DND-41 (cell line): ENCODE results near the gene SPNS2.

Source experiments
- ATAC-seq: fragments of 200-7000 bp; cut with Tn5 transposase; 3 replicates; pipeline ENCODE4 v1.9.1; 2021; ENCODE audit warnings: low read depth; ENCODE audit not compliant: insufficient read depth
- DNase-seq: peaks from one replicate; pipeline ENCODE4 v3.0.0-alpha.2; 2020
- H2AFZ ChIP-seq: 2 replicates; pipeline ENCODE4 v1.6.0; 2012; ENCODE audit warnings: low read depth, low read length
- H3K27ac ChIP-seq: 2 replicates; pipeline ENCODE4 v1.5.1; 2012; ENCODE audit warnings: low read length, inconsistent platforms
- H3K27me3 ChIP-seq: fragments of 200-600 bp; sonication (generic); 2 replicates; pipeline ENCODE4 v1.6.0; 2012; ENCODE audit warnings: low read length, mild to moderate bottlenecking, inconsistent platforms; ENCODE audit not compliant: insufficient read depth, poor library complexity
- H3K36me3 ChIP-seq: 2 replicates; pipeline ENCODE4 v1.5.1; 2012; ENCODE audit warnings: low read length, inconsistent platforms; ENCODE audit not compliant: insufficient read depth
- H3K4me1 ChIP-seq: 2 replicates; pipeline ENCODE4 v1.5.1; 2012; ENCODE audit warnings: mild to moderate bottlenecking, low read length; ENCODE audit not compliant: insufficient read depth
- H3K4me2 ChIP-seq: 2 replicates; pipeline ENCODE4 v1.6.0; 2012; ENCODE audit warnings: mild to moderate bottlenecking, moderate library complexity, low read length, inconsistent platforms; ENCODE audit not compliant: insufficient read depth
- H3K4me3 ChIP-seq, 2 experiments: fragments of 200-600 bp in 1 of 2; shearing (Covaris generic) in 1 of 2; 2 replicates each; pipeline ENCODE4 v1.5.1; 2012 to 2016; ENCODE audit warnings: inconsistent platforms in 2 of 2, low read length in 2 of 2, mild to moderate bottlenecking in 2 of 2, low read depth in 1 of 2, moderate library complexity in 1 of 2
- H3K79me2 ChIP-seq: 2 replicates; pipeline ENCODE4 v1.6.0; 2012; ENCODE audit warnings: low read length, inconsistent platforms; ENCODE audit not compliant: insufficient read depth
- H3K9ac ChIP-seq: 2 replicates; pipeline ENCODE4 v1.6.0; 2012; ENCODE audit warnings: low read depth, mild to moderate bottlenecking, inconsistent platforms, low read length, moderate library complexity
- H3K9me3 ChIP-seq: 2 replicates; pipeline ENCODE4 v1.5.1; 2012; ENCODE audit warnings: low read length, moderate library complexity, mild to moderate bottlenecking, inconsistent platforms; ENCODE audit not compliant: insufficient read depth, severe bottlenecking
- H4K20me1 ChIP-seq: 2 replicates; pipeline ENCODE4 v1.6.0; 2012; ENCODE audit warnings: low read length; ENCODE audit not compliant: insufficient read depth
- EZH2 ChIP-seq: IDR thresholded peaks from 3 replicates; pipeline ENCODE4 v1.6.1; 2012; ENCODE audit warnings: borderline replicate concordance, low read depth, mild to moderate bottlenecking, moderate library complexity, low read length, inconsistent platforms; ENCODE audit not compliant: severe bottlenecking
- TF ChIP-seq, protein P1 (sequence below): IDR thresholded peaks from 2 replicates; pipeline ENCODE4 v1.5.1; 2012; ENCODE audit warnings: borderline replicate concordance, low read length, moderate library complexity, mild to moderate bottlenecking; ENCODE audit not compliant: poor library complexity, severe bottlenecking; ENCODE audit errors: extremely low read depth

SPNS2 gene

DNA sequence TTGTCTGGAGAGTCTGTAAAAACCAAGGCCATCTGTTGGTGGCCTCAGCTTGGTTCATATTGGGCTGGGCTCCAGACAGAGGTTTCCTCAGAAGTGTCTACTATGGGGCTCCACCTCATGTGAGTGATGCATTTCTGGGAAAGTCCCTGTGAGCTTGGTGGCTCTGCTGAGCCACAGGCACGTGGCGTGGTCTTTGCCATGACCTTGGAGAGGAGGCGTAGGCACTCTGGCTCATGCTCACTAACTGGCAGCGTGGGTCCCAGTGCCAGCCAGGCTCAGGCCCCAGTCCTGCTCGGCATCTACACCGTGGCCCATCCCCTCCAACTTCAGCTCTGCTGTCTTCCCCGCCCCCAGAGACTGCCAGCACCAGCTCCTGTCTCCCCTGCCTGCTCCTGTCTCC is 75.0 kb downstream of the SPNS2 start:
- Histone ChIP-seq H3K4me2 (no peak overlapping the region), H3K27me3 (no peaks in the 10 kb centered on the region), H3K36me3 (no peaks in the 10 kb centered on the region), H3K9ac (no peak overlapping the region), H3K4me3 (no peak overlapping the region), H3K4me1 (no peaks in the 10 kb centered on the region), H2AFZ (no peak overlapping the region), H3K9me3 (no peaks in the 10 kb centered on the region), H3K27ac (no peak overlapping the region), H4K20me1 (no peaks in the 10 kb centered on the region), H3K79me2 (no peaks in the 10 kb centered on the region)
- ATAC-seq, result no peak; the same call in 2 of the 3 replicates
- DNase-seq, result no peak
- TF ChIP-seq, protein P1, sequence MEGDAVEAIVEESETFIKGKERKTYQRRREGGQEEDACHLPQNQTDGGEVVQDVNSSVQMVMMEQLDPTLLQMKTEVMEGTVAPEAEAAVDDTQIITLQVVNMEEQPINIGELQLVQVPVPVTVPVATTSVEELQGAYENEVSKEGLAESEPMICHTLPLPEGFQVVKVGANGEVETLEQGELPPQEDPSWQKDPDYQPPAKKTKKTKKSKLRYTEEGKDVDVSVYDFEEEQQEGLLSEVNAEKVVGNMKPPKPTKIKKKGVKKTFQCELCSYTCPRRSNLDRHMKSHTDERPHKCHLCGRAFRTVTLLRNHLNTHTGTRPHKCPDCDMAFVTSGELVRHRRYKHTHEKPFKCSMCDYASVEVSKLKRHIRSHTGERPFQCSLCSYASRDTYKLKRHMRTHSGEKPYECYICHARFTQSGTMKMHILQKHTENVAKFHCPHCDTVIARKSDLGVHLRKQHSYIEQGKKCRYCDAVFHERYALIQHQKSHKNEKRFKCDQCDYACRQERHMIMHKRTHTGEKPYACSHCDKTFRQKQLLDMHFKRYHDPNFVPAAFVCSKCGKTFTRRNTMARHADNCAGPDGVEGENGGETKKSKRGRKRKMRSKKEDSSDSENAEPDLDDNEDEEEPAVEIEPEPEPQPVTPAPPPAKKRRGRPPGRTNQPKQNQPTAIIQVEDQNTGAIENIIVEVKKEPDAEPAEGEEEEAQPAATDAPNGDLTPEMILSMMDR, result no peak
- TF ChIP-seq EZH2, result no peak

DNA sequence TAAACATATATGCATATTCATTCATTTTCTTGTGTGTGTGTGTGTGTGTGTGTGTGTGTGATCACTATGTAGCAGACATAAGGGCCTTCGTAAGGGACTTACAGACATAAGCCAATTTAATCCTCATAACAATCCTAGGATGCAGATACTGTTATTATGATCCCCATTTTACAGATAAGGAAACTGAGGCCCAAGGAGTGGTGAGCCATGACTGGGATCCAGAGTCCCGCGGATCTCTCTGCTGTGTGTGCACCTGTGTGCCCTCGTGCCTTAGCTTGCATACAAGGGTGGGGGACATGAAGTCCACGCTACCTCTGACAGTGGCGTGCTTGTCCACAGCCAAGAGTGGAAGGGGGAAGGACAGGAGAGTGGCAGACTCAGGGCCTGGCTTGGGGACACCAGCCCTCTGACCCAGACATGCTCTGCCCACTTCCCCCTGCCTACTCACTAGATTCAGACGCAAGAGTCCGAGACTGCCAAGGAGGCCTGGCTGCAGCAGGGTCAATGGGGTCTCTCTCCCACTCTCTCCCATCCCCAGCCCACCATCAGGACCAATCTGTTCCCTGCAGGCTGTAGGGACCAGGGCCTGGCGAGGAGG is 75.9 kb downstream of the SPNS2 start:
- H3K79me2 ChIP-seq, result no peaks in the 10 kb centered on the region
- no peak overlapping the region for H2AFZ ChIP-seq
- no peak for DNase-seq
- H3K4me2 ChIP-seq, result no peak overlapping the region
- H3K27ac ChIP-seq, result no peak overlapping the region
- no peak overlapping the region for H3K9ac ChIP-seq
- H3K4me1 ChIP-seq, result no peaks in the 10 kb centered on the region
- no peak for ATAC-seq
- H4K20me1 ChIP-seq, result no peaks in the 10 kb centered on the region
- no peaks in the 10 kb centered on the region for H3K36me3 ChIP-seq
- TF ChIP-seq EZH2, result no peak
- TF ChIP-seq, protein P1, result no peak
- no peaks in the 10 kb centered on the region for H3K9me3 ChIP-seq
- no peaks in the 10 kb centered on the region for H3K27me3 ChIP-seq
- no peak overlapping the region for H3K4me3 ChIP-seq

DNA sequence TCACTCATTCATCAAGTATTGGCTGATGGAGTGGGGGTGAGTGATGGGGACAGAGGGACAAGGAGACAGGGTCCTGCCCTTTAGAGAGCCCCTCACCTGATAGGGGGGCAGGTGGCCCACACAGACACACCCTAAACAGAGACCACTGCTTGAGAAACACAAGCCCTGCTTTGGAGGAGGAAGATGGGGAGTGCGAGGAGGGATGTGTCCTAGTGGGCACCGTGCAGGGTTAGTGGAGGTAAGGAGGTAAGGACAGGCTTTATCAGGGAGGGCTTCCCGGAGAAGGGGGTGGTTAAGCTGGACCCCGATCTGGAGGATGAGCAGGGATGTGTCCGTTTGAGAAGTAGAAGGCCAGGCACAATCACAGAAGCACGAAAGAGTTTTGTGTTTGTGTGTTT is 77.5 kb downstream of the SPNS2 start:
- no peak for DNase-seq
- Histone ChIP-seq H3K4me2 (no peak overlapping the region), H3K9me3 (no peaks in the 10 kb centered on the region), H2AFZ (no peak overlapping the region), H3K27me3 (no peaks in the 10 kb centered on the region), H3K4me3 (no peak overlapping the region), H4K20me1 (no peaks in the 10 kb centered on the region), H3K79me2 (no peaks in the 10 kb centered on the region), H3K9ac (no peak overlapping the region), H3K27ac (no peak overlapping the region), H3K36me3 (no peaks in the 10 kb centered on the region), H3K4me1 (no peaks in the 10 kb centered on the region)
- TF ChIP-seq, protein P1, result no peak
- no peak for TF ChIP-seq EZH2
- ATAC-seq, result no peak
